DOHH2 (cell line): Measurements from ENCODE around the gene HOXB7.

Source experiments
- CTCF ChIP-seq: fragments of 200-600 bp; sonication (generic); IDR thresholded peaks from one replicate; pipeline ENCODE4 v1.5.1; 2014; ENCODE audit warnings: antibody characterized with exemption, mild to moderate bottlenecking, low read depth, low read length; ENCODE audit not compliant: poor library complexity, severe bottlenecking
- EZH2phosphoT487 ChIP-seq: fragments of 200-600 bp; sonication (generic); IDR thresholded peaks from 2 replicates; pipeline ENCODE4 v1.6.1; 2017; ENCODE audit warnings: borderline replicate concordance, mild to moderate bottlenecking, antibody characterized with exemption, low read length, moderate library complexity, mixed read lengths

DNA sequence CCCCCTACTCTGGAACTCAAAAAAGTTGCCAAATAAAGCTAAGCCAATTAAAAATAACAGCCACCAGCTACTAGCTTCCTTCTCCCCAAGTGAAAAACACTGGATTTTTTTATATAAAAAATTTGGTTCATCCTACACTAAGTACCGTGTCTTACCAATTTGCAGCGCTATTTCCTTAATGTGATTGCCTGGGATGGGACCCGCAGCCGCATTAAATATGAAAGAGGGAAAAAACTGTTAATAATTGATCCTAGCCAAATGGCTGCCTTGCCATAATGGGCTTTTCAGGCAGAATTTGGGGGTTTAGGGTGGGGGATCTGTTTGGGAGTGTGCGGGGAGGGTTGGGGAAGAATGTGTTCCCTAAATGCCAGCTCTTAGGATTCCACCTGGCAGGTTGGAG, 13.3 kb upstream of the HOXB7 start:
- TF ChIP-seq CTCF (no peak), EZH2phosphoT487 (no peak)
